ENCODE measurements around the gene DTWD2. TPM values are rescaled to one million over a fixed set of nuclear protein-coding genes. Genes with fewer than 3 reads are reported as not detected.

DTWD2 gene
- total RNA-seq, 1 experiment from 2014 or later, result 10.1 TPM

GRCh38 chr5:118963169-118963568 lies 25.2 kb downstream of the DTWD2 start:
- H3K4me1 Mint-ChIP-seq (ENCODE audit: insufficient read depth, unreplicated experiment), result peaks cover 6% of the 10 kb centered on the region
- H3K27ac Mint-ChIP-seq (ENCODE audit: low read depth, unreplicated experiment), result no peak overlapping the region
- CTCF ChIA-PET, result interaction anchor here (0.6 to 1.1 kb wide), 2 partner anchors 25 to 1700 kb away, joined by 3 to 6 read pairs; partner anchors contain the start of gene DTWD2
- intact Hi-C loops (cut with micrococcal nuclease), result no loop called here
- no peak overlapping the region for H3K4me3 Mint-ChIP-seq (ENCODE audit: unreplicated experiment)
- no TSS peak for BruUV-seq (replicated peaks)
- POLR2A ChIA-PET, result no interaction called here
- H3K9me3 Mint-ChIP-seq (ENCODE audit: unreplicated experiment), result no peaks in the 10 kb centered on the region
- H3K27me3 Mint-ChIP-seq (ENCODE audit: insufficient read depth, unreplicated experiment), result no peaks in the 10 kb centered on the region
- H3K36me3 Mint-ChIP-seq (ENCODE audit: insufficient read depth, unreplicated experiment), result no peaks in the 10 kb centered on the region
- TF ChIP-seq CTCF (IDR thresholded peaks at IDR 0.05; ENCODE audit: unreplicated experiment), result no peak
- no peak for DNase-seq (ENCODE audit: unreplicated experiment)

- peaks cover 6% of the 10 kb centered on the region for H3K4me1 Mint-ChIP-seq (ENCODE audit: insufficient read depth, unreplicated experiment)
- ChIA-PET POLR2A (no interaction called here), CTCF (interaction anchor here (1.2 kb wide), 1 partner anchor 28 kb away, joined by 7 read pairs; the partner anchor contains the start of gene DTWD2)
- H3K4me3 Mint-ChIP-seq (ENCODE audit: unreplicated experiment), result no peak overlapping the region
- H3K27me3 Mint-ChIP-seq (ENCODE audit: insufficient read depth, unreplicated experiment), result no peaks in the 10 kb centered on the region
- no peak for TF ChIP-seq CTCF (IDR thresholded peaks at IDR 0.05; ENCODE audit: unreplicated experiment)
- BruUV-seq (replicated peaks), result no TSS peak
- no peak for DNase-seq (ENCODE audit: unreplicated experiment)
- intact Hi-C loops (cut with micrococcal nuclease), result no loop called here
- no peaks in the 10 kb centered on the region for H3K36me3 Mint-ChIP-seq (ENCODE audit: insufficient read depth, unreplicated experiment)
- H3K27ac Mint-ChIP-seq (ENCODE audit: low read depth, unreplicated experiment), result no peak overlapping the region
- no peaks in the 10 kb centered on the region for H3K9me3 Mint-ChIP-seq (ENCODE audit: unreplicated experiment)
These were observed 27.8 kb downstream of the DTWD2 start for GRCh38 chr5:118960557-118960956.

GRCh38 chr5:118956727-118957126 lies 31.6 kb downstream of the DTWD2 start:
- DNase-seq (ENCODE audit: unreplicated experiment), result peak; percentile 14
- no peaks in the 10 kb centered on the region for H3K27me3 Mint-ChIP-seq (ENCODE audit: insufficient read depth, unreplicated experiment)
- no peak overlapping the region for H3K27ac Mint-ChIP-seq (ENCODE audit: low read depth, unreplicated experiment)
- ChIA-PET POLR2A (interaction anchor here (1.1 kb wide), 1 partner anchor 113 kb away, joined by 3 read pairs; no protein-coding TSS in a partner anchor), CTCF (interaction anchor here (0.5 to 2.1 kb wide), 11 partner anchors 10 to 1568 kb away, joined by 3 to 19 read pairs (median 3); no protein-coding TSS in a partner anchor)
- no peaks in the 10 kb centered on the region for H3K4me1 Mint-ChIP-seq (ENCODE audit: insufficient read depth, unreplicated experiment)
- no peaks in the 10 kb centered on the region for H3K9me3 Mint-ChIP-seq (ENCODE audit: unreplicated experiment)
- peak; percentile 35 for TF ChIP-seq CTCF (IDR thresholded peaks at IDR 0.05; ENCODE audit: unreplicated experiment)
- no TSS peak for BruUV-seq (replicated peaks)
- no peak overlapping the region for H3K4me3 Mint-ChIP-seq (ENCODE audit: unreplicated experiment)
- intact Hi-C loops (cut with micrococcal nuclease), result loop anchor here (5.0 kb wide), 3 partner anchors 344 to 1879 kb away; no protein-coding TSS in a partner anchor
- H3K36me3 Mint-ChIP-seq (ENCODE audit: insufficient read depth, unreplicated experiment), result peaks cover 6% of the 10 kb centered on the region

GRCh38 chr5:118953652-118954005 lies 34.7 kb downstream of the DTWD2 start:
- no peaks in the 10 kb centered on the region for H3K27me3 Mint-ChIP-seq (ENCODE audit: insufficient read depth, unreplicated experiment)
- BruUV-seq (replicated peaks), result no TSS peak
- CTCF ChIA-PET, result no interaction called here

More at GRCh38 chr5:118953652-118954005, 34.7 kb downstream of the DTWD2 start:
- no peaks in the 10 kb centered on the region for H3K4me1 Mint-ChIP-seq (ENCODE audit: insufficient read depth, unreplicated experiment)
- TF ChIP-seq CTCF (IDR thresholded peaks at IDR 0.05; ENCODE audit: unreplicated experiment), result no peak
- POLR2A ChIA-PET, result no interaction called here
- no peak for DNase-seq (ENCODE audit: unreplicated experiment)
- intact Hi-C loops (cut with micrococcal nuclease), result no loop called here
- no peak overlapping the region for H3K4me3 Mint-ChIP-seq (ENCODE audit: unreplicated experiment)
- no peak overlapping the region for H3K27ac Mint-ChIP-seq (ENCODE audit: low read depth, unreplicated experiment)
- H3K9me3 Mint-ChIP-seq (ENCODE audit: unreplicated experiment), result no peaks in the 10 kb centered on the region
- peaks cover 6% of the 10 kb centered on the region for H3K36me3 Mint-ChIP-seq (ENCODE audit: insufficient read depth, unreplicated experiment)

All from MCF 10A (cell line).